MM.1S (cell line): Measurements from ENCODE around the gene APBB2.

ENCODE experiments used
- EZH2 ChIP-seq: fragments of 300-600 bp; sonication (generic); optimal IDR thresholded peaks from 2 replicates; pipeline ENCODE3; 2017; ENCODE audit warnings: low read depth, mild to moderate bottlenecking, antibody characterized with exemption, low read length, mixed read lengths
- EZH2phosphoT487 ChIP-seq: fragments of 300-600 bp; sonication (generic); IDR thresholded peaks from 2 replicates; pipeline ENCODE4 v1.6.1; 2018; ENCODE audit warnings: antibody characterized with exemption, low read length
- TF ChIP-seq, protein P1 (sequence below): fragments of 300-600 bp; sonication (generic); IDR thresholded peaks from 2 replicates; pipeline ENCODE4 v1.5.1; 2016; ENCODE audit warnings: antibody characterized with exemption, low read length, mixed read lengths

DNA sequence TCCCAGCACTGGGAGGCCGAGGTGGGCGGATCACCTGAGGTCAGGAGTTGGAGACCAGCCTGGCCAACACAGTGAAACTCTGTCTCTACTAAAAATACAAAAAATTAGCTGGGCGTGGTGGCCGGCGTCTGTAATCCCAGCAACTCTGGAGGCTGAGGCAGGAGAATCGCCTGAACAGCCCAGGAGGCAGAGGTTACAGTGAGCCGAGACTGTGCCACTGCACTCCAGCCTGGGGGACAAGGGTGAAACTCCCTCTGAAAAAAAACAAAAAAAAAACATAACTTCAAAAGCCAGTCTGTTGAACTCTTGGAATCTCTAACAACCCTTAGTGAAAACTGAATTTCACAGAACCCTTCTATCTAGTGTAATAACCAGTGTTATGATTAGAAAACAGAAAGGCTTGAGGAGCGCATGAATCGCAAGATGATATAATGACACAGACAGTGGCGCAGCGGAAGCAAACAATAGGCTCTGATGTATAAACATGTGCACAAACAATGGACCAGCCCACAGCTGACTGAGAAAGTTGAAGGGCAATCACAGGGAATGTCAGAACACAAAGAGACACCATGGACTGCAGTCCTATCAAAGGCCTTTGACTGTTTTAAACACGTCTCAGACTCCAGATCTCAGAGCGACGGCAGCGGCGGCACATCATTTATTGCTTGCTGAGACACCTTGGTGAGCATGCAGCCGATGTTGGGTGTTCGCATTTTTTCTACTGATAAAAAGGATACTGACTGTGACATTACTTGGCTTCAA, 383.0 kb downstream of the APBB2 start:
- TF ChIP-seq, protein P1, sequence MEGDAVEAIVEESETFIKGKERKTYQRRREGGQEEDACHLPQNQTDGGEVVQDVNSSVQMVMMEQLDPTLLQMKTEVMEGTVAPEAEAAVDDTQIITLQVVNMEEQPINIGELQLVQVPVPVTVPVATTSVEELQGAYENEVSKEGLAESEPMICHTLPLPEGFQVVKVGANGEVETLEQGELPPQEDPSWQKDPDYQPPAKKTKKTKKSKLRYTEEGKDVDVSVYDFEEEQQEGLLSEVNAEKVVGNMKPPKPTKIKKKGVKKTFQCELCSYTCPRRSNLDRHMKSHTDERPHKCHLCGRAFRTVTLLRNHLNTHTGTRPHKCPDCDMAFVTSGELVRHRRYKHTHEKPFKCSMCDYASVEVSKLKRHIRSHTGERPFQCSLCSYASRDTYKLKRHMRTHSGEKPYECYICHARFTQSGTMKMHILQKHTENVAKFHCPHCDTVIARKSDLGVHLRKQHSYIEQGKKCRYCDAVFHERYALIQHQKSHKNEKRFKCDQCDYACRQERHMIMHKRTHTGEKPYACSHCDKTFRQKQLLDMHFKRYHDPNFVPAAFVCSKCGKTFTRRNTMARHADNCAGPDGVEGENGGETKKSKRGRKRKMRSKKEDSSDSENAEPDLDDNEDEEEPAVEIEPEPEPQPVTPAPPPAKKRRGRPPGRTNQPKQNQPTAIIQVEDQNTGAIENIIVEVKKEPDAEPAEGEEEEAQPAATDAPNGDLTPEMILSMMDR = no peak
- TF ChIP-seq EZH2 = no peak
- no peak for TF ChIP-seq EZH2phosphoT487
